ENCODE results near the gene TXNDC2. TPM values are rescaled to one million over a fixed set of nuclear protein-coding genes. Genes with fewer than 3 reads are reported as not detected.
A peak's percentile ranks its signal among the peaks of the same experiment; 100 is the strongest.

The TXNDC2 gene
- total and polyA plus RNA-seq, 9 of the 15 experiments (the other 6 are each of a cell fraction or from before 2014, with no cell fraction given) = 1.2 to 4.9 (median 2.3) TPM

DNA sequence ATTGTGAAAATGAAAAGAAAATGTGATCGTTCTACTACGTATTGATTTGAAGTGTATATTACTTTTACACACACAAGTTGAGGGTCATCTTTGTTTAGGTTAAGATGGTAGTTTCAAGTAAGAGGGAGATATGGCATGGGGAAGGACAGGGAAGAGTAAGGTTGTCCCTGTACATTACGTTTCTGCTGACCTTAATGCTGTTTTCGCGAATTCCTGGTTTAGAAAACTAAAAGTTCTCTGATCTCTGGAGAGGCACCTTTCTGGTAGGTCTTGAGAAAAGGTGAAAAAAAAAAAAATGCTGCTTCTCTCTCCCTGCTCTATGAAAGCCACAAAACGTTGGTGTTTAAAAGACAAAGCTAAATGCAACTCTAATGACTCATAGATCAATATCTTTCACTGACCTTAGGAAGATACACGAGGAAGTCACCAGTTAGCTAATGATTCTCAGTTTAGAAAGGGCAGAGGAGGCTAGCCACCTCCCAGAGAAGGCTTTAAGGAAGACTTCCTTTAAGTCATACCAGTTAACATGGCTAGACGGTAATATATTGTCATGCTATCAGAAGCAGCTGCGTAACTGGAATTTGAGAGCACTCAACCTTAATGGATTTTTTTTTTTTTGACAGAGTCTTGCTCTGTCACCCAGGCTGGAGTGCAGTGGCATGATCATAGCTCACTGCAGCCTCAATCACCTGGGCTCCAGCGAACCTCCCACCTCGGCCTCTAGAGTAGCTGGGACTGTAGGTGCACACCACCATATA lies 13.2 kb downstream of the TXNDC2 start (continued):
- peak; percentile 12; the same call in 1 of the 2 replicates for TF ChIP-seq NFIC (IDR thresholded peaks at IDR 0.05)
- TF ChIP-seq ZNF695 (CRISPR knock-in tag; IDR thresholded peaks at IDR 0.05) = no peak
- peak; percentile 94 for TF ChIP-seq RNF2 (IDR thresholded peaks at IDR 0.05)
- TF ChIP-seq TCF3 (CRISPR knock-in tag; IDR thresholded peaks at IDR 0.05) = peak; percentile 56; the same call in 1 of the 2 replicates
- TF ChIP-seq, protein P1, sequence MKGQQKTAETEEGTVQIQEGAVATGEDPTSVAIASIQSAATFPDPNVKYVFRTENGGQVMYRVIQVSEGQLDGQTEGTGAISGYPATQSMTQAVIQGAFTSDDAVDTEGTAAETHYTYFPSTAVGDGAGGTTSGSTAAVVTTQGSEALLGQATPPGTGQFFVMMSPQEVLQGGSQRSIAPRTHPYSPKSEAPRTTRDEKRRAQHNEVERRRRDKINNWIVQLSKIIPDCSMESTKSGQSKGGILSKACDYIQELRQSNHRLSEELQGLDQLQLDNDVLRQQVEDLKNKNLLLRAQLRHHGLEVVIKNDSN (CRISPR knock-in tag; IDR thresholded peaks at IDR 0.05) = no peak
- TF ChIP-seq ELF1 (tag; IDR thresholded peaks at IDR 0.05) = peak; percentile 67
- TF ChIP-seq NFE2L1 (tag; IDR thresholded peaks at IDR 0.05; ENCODE audit: borderline replicate concordance, low read depth) = no peak; the same call in 1 of the 2 replicates
- TF ChIP-seq, protein P2, sequence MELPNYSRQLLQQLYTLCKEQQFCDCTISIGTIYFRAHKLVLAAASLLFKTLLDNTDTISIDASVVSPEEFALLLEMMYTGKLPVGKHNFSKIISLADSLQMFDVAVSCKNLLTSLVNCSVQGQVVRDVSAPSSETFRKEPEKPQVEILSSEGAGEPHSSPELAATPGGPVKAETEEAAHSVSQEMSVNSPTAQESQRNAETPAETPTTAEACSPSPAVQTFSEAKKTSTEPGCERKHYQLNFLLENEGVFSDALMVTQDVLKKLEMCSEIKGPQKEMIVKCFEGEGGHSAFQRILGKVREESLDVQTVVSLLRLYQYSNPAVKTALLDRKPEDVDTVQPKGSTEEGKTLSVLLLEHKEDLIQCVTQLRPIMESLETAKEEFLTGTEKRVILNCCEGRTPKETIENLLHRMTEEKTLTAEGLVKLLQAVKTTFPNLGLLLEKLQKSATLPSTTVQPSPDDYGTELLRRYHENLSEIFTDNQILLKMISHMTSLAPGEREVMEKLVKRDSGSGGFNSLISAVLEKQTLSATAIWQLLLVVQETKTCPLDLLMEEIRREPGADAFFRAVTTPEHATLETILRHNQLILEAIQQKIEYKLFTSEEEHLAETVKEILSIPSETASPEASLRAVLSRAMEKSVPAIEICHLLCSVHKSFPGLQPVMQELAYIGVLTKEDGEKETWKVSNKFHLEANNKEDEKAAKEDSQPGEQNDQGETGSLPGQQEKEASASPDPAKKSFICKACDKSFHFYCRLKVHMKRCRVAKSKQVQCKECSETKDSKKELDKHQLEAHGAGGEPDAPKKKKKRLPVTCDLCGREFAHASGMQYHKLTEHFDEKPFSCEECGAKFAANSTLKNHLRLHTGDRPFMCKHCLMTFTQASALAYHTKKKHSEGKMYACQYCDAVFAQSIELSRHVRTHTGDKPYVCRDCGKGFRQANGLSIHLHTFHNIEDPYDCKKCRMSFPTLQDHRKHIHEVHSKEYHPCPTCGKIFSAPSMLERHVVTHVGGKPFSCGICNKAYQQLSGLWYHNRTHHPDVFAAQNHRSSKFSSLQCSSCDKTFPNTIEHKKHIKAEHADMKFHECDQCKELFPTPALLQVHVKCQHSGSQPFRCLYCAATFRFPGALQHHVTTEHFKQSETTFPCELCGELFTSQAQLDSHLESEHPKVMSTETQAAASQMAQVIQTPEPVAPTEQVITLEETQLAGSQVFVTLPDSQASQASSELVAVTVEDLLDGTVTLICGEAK (IDR thresholded peaks at IDR 0.05) = peak; percentile 57; the same call in 1 of the 2 replicates
- TF ChIP-seq, protein P2 (CRISPR knock-in tag; IDR thresholded peaks at IDR 0.05) = no peak
- TF ChIP-seq, protein P3, sequence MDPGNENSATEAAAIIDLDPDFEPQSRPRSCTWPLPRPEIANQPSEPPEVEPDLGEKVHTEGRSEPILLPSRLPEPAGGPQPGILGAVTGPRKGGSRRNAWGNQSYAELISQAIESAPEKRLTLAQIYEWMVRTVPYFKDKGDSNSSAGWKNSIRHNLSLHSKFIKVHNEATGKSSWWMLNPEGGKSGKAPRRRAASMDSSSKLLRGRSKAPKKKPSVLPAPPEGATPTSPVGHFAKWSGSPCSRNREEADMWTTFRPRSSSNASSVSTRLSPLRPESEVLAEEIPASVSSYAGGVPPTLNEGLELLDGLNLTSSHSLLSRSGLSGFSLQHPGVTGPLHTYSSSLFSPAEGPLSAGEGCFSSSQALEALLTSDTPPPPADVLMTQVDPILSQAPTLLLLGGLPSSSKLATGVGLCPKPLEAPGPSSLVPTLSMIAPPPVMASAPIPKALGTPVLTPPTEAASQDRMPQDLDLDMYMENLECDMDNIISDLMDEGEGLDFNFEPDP (CRISPR knock-in tag; IDR thresholded peaks at IDR 0.05) = no peak
- 0 out of 2 replicates have a peak, but pooled peaks have one; percentile 34 for TF ChIP-seq TOE1 (IDR thresholded peaks at IDR 0.05; ENCODE audit: borderline replicate concordance)
- no peak for TF ChIP-seq TOE1 (CRISPR knock-in tag; IDR thresholded peaks at IDR 0.05; ENCODE audit: borderline replicate concordance, low read depth)
- TF ChIP-seq POU5F1 (IDR thresholded peaks at IDR 0.05; ENCODE audit: borderline replicate concordance, low read depth, low read length, partially characterized antibody) = no peak
- TF ChIP-seq ZNF696 (CRISPR knock-in tag; conservative IDR thresholded peaks at IDR 0.05) = no peak
- TF ChIP-seq ZC3H8 (IDR thresholded peaks at IDR 0.05) = no peak
- peak; percentile 70 for TF ChIP-seq ZNF436 (CRISPR knock-in tag; IDR thresholded peaks at IDR 0.05)
- no peak for TF ChIP-seq HOXB6 (CRISPR knock-in tag; IDR thresholded peaks at IDR 0.05; ENCODE audit: borderline replicate concordance)

All from K562 (cell line).